Measurements from ENCODE around the gene KRTAP4-6.
"Not testable (repeated sequence)": the region's sequence is repeated elsewhere in the genome, so short reads cannot be mapped to it uniquely, and the experiment has no call there.

Gene KRTAP4-6

DNA sequence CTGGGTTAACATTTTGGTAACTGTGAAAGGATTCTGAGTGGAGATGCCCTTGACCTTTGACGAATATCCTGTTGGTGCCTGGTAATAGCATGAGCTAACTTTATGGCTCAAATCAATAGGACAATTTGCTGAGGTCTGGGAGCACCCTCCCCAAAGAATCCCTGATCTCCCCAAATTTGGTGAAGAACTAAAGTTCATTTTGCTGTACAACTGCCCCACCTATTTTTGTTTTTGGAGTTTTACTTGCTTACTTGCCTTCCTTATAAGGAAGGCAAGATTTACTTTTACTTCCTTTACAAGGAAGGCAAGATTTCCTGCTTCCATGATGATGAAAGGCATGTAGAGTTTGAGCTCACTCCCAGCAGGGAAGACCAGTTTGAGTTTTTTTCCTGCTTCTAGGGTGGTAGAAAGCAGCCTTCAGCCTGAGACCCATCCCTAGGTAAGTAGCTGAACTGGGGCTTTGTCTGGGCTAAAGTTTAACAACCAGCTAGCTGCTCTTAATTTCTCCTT lies 32.3 kb downstream of the KRTAP4-6 start:
- in situ Hi-C loops (cut with HindIII; ENCODE audit: low sequenced_read_pairs) = no loop called here

DNA sequence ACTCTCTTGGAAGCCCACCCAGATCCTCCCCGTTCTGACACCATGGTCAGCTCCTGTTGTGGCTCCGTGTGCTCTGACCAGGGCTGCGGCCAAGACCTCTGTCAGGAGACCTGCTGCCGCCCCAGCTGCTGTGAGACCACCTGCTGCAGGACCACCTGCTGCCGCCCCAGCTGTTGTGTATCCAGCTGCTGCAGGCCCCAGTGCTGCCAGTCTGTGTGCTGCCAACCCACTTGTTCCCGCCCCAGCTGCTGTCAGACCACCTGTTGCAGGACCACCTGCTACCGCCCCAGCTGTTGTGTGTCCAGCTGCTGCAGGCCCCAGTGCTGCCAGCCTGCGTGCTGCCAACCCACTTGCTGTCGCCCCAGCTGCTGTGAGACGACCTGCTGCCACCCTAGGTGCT lies 35.0 kb downstream of the KRTAP4-6 start, which contains the start of gene KRTAP4-9:
KRTAP4-9 (plus strand) TSS at position 43 of the 400 bp plus-strand sequence; CDS start at position 43, 0 bp downstream.
- in situ Hi-C loops (cut with HindIII; ENCODE audit: low sequenced_read_pairs) = not testable (repeated sequence)

DNA sequence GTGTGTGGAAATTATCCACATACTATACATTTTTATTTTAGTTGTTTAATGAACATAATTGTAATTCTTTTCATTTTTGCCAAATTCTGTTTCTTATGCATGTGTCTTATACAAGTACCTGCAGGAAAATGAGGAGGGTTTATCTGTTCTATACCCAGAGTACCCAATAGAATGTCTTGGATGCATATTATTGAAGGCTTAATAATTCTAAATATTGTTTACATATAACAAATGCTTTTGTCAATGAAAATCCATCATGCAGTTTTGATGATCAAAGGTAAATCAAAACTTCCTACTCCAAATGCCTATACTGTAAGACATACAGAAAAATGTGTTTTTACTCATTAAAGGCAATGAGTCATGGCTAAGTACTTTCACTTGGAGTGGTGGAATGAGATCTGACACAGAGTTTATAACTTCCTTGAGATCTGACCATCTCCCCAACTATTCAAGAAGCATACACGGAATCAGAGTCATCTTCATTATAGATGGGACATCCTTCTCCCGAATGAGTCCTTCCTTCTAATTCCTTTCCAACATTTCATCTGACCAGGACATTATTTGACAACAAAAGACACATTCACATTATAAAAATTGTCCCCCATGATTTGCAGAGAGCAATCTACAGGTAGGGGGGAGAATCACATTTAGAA lies 35.8 kb downstream of the KRTAP4-6 start:
- in situ Hi-C loops (cut with HindIII; ENCODE audit: low sequenced_read_pairs) = not testable (repeated sequence)

DNA sequence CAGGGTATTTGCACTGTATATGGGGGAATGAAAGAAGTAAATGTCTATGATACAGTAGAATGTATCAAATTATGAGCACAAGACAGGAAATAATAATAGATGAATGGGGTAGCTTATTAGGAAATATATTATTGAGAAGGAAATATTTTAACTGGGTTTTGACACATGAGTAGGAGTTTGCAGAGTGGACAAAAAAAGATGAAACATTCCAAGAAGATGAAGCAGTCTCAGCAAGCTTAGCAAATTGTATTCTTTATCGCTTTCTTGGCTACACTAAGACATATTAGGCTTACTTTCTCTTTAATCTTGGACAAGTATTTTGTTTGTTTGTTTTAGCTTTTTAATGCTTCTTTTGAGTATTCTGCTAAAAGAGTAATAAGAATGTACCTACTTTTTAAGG lies 36.4 kb downstream of the KRTAP4-6 start:
- in situ Hi-C loops (cut with HindIII; ENCODE audit: low sequenced_read_pairs) = no loop called here

GRCh38 chr17:41101586-41102259 lies 38.6 kb downstream of the KRTAP4-6 start, which contains the start of gene KRTAP4-16:
TSS of gene KRTAP4-16 (minus strand) at chr17:41102209. CDS start at chr17:41102209, 0 bp downstream.
- in situ Hi-C loops (cut with HindIII; ENCODE audit: low sequenced_read_pairs) = no loop called here

GRCh38 chr17:41099682-41100480 lies 40.5 kb downstream of the KRTAP4-6 start:
- in situ Hi-C loops (cut with HindIII; ENCODE audit: low sequenced_read_pairs) = not testable (repeated sequence)

DNA sequence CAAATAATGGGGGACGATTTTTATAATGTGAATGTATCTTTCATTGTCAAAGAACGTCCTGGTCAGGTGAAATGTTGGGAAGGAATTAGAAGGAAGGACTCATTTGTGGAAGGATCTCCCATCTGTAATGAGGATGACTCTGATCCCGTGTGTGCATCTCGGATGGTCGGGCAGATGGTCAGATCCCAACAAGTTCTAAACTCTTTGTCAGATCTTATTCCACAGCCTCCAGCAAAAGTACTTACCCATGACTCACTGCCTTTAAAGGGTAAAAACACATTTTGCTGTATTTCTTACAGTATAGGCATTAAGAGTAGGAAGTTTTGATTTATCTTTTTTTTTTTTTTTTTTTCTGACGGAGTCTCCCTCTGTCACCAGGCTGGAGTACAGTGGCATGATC lies 41.9 kb downstream of the KRTAP4-6 start:
- in situ Hi-C loops (cut with HindIII; ENCODE audit: low sequenced_read_pairs) = no loop called here

DNA sequence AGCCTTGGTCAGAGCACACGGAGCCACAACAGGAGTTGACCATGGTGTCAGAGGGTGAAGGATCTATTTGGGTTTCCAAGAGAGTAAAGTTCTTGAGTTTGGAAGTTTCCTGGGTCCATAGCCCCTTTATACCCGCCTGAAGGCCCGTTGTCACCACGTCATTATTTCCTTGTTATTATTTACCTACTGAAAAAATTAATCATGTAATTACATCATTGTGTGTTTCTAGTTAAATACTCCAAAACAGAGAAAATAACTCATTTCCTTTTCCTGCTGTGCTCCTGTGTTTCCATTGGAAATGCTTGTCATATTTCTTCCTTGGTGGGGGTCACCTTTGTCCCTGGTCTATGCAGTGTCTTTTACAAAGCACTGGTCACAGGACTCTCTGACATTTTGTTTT lies 42.3 kb downstream of the KRTAP4-6 start, which contains the start of gene KRTAP4-8:
KRTAP4-8 (minus strand) TSS at position 101 of the 400 bp plus-strand sequence; CDS start at position 43, 58 bp downstream.
- in situ Hi-C loops (cut with HindIII; ENCODE audit: low sequenced_read_pairs) = no loop called here

GRCh38 chr17:41096055-41096454 lies 44.3 kb downstream of the KRTAP4-6 start:
- in situ Hi-C loops (cut with HindIII; ENCODE audit: low sequenced_read_pairs) = no loop called here
